GM21576 (cell line): ENCODE results near the gene RPL12.
"Not testable (repeated sequence)": the region's sequence is repeated elsewhere in the genome, so short reads cannot be mapped to it uniquely, and the experiment has no call there.

Source experiments
- ATAC-seq: cut with Tn5 transposase; IDR thresholded peaks from one replicate; pipeline ENCODE4 v1.9.1; 2021; ENCODE audit warnings: mild to moderate bottlenecking, moderate library complexity; ENCODE audit not compliant: unreplicated experiment

Gene RPL12

GRCh38 chr9:127470662-127471061 is 19.5 kb upstream of the RPL12 start:
- no peak for ATAC-seq

GRCh38 chr9:127467621-127468020 is 16.4 kb upstream of the RPL12 start:
- ATAC-seq: no peak

GRCh38 chr9:127466407-127466917 is 15.3 kb upstream of the RPL12 start:
- not testable (repeated sequence) for ATAC-seq

- ATAC-seq: no peak
Measured at GRCh38 chr9:127463911-127464310, 12.7 kb upstream of the RPL12 start.

GRCh38 chr9:127463382-127463781 is 12.2 kb upstream of the RPL12 start:
- no peak for ATAC-seq

GRCh38 chr9:127458921-127459320 is 7.7 kb upstream of the RPL12 start:
- no peak for ATAC-seq

GRCh38 chr9:127457191-127457878 is 6.1 kb upstream of the RPL12 start:
- ATAC-seq: no peak

GRCh38 chr9:127455324-127455992 is 4.3 kb upstream of the RPL12 start:
- no peak for ATAC-seq

- no peak for ATAC-seq
Measured at GRCh38 chr9:127452691-127453090, 1.5 kb upstream of the RPL12 start.

- peak; percentile 15 for ATAC-seq
Measured at GRCh38 chr9:127451858-127452656, 851 bp upstream of the RPL12 start.

GRCh38 chr9:127451608-127451857 is 327 bp upstream of the RPL12 start:
- no peak for ATAC-seq

- ATAC-seq: no peak
Measured at GRCh38 chr9:127450243-127450760, 904 bp downstream of the RPL12 start.

GRCh38 chr9:127449332-127449966 is 1.8 kb downstream of the RPL12 start:
- ATAC-seq: no peak

- no peak for ATAC-seq
Measured at GRCh38 chr9:127448112-127448805, 2.9 kb downstream of the RPL12 start.

- ATAC-seq: no peak
Measured at GRCh38 chr9:127447416-127448111, 3.6 kb downstream of the RPL12 start.

GRCh38 chr9:127446713-127447415 is 4.3 kb downstream of the RPL12 start:
- ATAC-seq: no peak

GRCh38 chr9:127445851-127446712 is 5.1 kb downstream of the RPL12 start:
- ATAC-seq: no peak
